22Rv1 (cell line): ENCODE measurements around the gene DNAAF3.

Experiments used
- CTCF ChIP-seq: fragments of 450-650 bp; IDR thresholded peaks from 2 replicates; pipeline ENCODE4 v1.5.1; 2017; ENCODE audit warnings: mild to moderate bottlenecking
- ZFX ChIP-seq: fragments of 450-650 bp; IDR thresholded peaks from 2 replicates; pipeline ENCODE4 v1.6.1; 2017; ENCODE audit warnings: antibody characterized with exemption, borderline replicate concordance

- TF ChIP-seq CTCF: no peak
- no peak for TF ChIP-seq ZFX
These were observed 15.3 kb upstream of the DNAAF3 start for GRCh38 chr19:55181740-55182139.
